Measurements from ENCODE around the gene CYP27B1. TPM values are rescaled to one million over a fixed set of nuclear protein-coding genes. Genes with fewer than 3 reads are reported as not detected.

The CYP27B1 gene, protein sequence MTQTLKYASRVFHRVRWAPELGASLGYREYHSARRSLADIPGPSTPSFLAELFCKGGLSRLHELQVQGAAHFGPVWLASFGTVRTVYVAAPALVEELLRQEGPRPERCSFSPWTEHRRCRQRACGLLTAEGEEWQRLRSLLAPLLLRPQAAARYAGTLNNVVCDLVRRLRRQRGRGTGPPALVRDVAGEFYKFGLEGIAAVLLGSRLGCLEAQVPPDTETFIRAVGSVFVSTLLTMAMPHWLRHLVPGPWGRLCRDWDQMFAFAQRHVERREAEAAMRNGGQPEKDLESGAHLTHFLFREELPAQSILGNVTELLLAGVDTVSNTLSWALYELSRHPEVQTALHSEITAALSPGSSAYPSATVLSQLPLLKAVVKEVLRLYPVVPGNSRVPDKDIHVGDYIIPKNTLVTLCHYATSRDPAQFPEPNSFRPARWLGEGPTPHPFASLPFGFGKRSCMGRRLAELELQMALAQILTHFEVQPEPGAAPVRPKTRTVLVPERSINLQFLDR
- 1 to 10 TPM; 2.3 to 2.6 TPM for total RNA-seq

DNA sequence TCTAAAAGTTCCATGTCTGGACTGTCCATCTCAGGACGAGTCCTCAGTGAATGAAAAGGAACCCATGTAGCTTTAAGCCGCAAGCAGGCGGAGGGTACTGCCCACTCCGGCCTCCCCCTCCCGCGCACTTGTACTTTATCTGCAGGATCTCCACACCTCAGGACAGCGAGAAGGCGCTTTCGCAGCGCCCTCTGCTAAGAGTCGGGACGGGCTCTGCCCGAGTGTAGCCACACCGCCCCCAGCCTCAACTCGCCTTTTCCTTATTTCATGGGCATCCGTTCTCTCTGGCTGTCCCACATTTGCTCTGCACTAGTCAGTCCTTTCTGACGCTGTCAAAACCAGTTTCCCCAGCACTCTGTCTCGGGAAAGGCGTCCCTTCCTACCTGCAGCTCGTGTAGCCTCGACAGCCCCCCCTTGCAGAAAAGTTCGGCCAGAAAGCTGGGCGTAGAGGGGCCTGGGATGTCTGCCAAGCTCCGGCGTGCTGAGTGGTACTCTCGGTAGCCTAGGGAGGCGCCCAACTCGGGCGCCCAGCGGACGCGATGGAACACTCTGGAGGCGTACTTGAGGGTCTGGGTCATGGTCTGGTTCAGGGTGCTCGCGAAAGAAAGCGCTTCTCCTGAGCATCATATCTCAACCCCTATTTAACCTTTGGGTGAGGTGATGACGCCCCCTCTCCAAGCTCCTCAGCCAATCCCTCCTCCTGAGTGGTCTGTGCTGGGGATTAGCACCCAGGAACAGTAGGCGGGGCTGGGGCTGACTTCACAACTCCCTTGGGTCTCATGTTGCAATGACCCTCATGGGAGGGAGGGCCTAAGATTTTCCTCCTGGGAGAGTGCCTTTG is at the start of gene CYP27B1:
Gene CYP27B1 (minus strand): TSS at position 615 of the 841 bp plus-strand sequence. CDS start 37 bp downstream, at position 578.
- Mint-ChIP-seq H3K27me3 (ENCODE audit: low read depth) (peaks cover 12% of the 10 kb centered on the region), H3K27ac (no peak within 1 kb of the TSS), H3K4me1 (ENCODE audit: low read depth) (peaks cover 40% of the 10 kb centered on the region), H3K36me3 (ENCODE audit: low read depth) (peaks cover 20% of the 10 kb centered on the region), H3K4me3 (peak within 1 kb of the TSS; percentile 83), H3K9me3 (ENCODE audit: insufficient read depth) (no peaks in the 10 kb centered on the region)
- DNase-seq (no peak), ATAC-seq (no peak)
- CTCF ChIA-PET: interaction anchor here (0.8 to 5.4 kb wide), 8 partner anchors 10 to 138 kb away, joined by 3 to 72 read pairs (median 4); partner anchors contain the start of genes MARCHF9 and TSFM
- POLR2A ChIA-PET: interaction anchor here (0.6 to 1.8 kb wide), 5 partner anchors 10 to 150 kb away, joined by 3 to 5 read pairs (median 4); partner anchors contain the start of gene TSFM

- peaks cover 14% of the 10 kb centered on the region for H3K36me3 Mint-ChIP-seq (ENCODE audit: low read depth)
- no peak for ATAC-seq
- H3K27ac Mint-ChIP-seq: peak overlapping the region; percentile 20
- POLR2A ChIA-PET: no interaction called here
- no peaks in the 10 kb centered on the region for H3K27me3 Mint-ChIP-seq (ENCODE audit: low read depth)
- CTCF ChIA-PET: interaction anchor here (2.6 to 7.4 kb wide), 2 partner anchors 13 to 88 kb away, joined by 14 to 38 read pairs; no protein-coding TSS in a partner anchor
- no peaks in the 10 kb centered on the region for H3K9me3 Mint-ChIP-seq (ENCODE audit: insufficient read depth)
- no peak overlapping the region for H3K4me3 Mint-ChIP-seq
- H3K4me1 Mint-ChIP-seq (ENCODE audit: low read depth): no peaks in the 10 kb centered on the region
- DNase-seq: no peak
Observed at GRCh38 chr12:57816001-57816854, 49.4 kb upstream of the CYP27B1 start.

DNA sequence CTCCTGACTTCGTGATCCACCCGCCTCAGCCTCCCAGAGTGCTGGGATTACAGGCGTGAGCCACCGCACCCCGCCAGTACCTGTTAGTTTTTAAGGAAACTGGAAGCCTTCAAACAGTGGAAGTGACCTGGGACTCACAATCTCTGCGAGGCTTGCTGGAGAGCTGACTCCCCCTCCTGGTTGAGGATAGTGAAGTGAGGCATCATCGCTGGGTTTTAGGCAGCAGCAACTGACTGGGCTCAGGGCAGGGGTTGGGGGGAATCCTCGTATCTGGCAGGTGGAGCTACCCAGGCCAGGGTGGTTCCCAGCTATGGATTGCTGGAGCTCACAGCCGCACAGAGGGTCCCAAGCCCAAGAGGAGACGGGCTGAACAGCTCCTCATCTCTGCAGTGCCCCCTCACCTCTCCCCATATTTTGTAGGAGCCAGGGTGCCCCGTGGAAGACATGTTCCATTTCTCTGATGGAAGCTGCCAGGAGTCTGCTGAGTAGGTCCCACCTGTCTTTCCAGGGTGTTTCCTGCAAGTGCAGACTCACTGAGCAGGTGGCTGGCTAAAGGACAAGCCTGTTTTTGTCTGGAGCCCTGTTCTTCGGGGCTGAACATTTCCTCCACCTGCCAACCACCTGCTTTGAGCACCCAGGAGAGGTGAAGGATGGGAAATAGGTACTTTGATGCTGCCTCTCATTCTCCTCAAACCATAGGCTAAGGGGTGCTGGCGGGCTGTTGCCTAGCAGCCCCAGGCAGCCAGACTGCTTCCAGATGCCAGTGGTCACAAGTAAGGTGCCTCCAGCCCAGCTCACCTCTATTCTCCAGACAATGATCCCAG is 48.5 kb upstream of the CYP27B1 start:
- Mint-ChIP-seq H3K27ac (peak overlapping the region; percentile 20), H3K9me3 (ENCODE audit: insufficient read depth) (no peaks in the 10 kb centered on the region), H3K4me3 (no peak overlapping the region), H3K27me3 (ENCODE audit: low read depth) (no peaks in the 10 kb centered on the region), H3K36me3 (ENCODE audit: low read depth) (peaks cover 8% of the 10 kb centered on the region), H3K4me1 (ENCODE audit: low read depth) (no peaks in the 10 kb centered on the region)
- ChIA-PET CTCF (interaction anchor here (7.4 kb wide), 1 partner anchor 12 kb away, joined by 38 read pairs; no protein-coding TSS in a partner anchor), POLR2A (interaction anchor here (0.6 kb wide), 1 partner anchor 89 kb away, joined by 3 read pairs; no protein-coding TSS in a partner anchor)
- ATAC-seq (no peak), DNase-seq (no peak)

- Mint-ChIP-seq H3K36me3 (ENCODE audit: low read depth) (peaks cover 8% of the 10 kb centered on the region), H3K9me3 (ENCODE audit: insufficient read depth) (no peaks in the 10 kb centered on the region), H3K4me1 (ENCODE audit: low read depth) (no peaks in the 10 kb centered on the region), H3K27me3 (ENCODE audit: low read depth) (no peaks in the 10 kb centered on the region), H3K27ac (no peak overlapping the region), H3K4me3 (no peak overlapping the region)
- ChIA-PET CTCF (interaction anchor here (1.7 to 7.4 kb wide), 2 partner anchors 11 to 31 kb away, joined by 6 to 38 read pairs; partner anchors contain the start of gene TSFM), POLR2A (no interaction called here)
- DNase-seq (no peak), ATAC-seq (no peak)
Observed at GRCh38 chr12:57813971-57814772, 47.3 kb upstream of the CYP27B1 start.

DNA sequence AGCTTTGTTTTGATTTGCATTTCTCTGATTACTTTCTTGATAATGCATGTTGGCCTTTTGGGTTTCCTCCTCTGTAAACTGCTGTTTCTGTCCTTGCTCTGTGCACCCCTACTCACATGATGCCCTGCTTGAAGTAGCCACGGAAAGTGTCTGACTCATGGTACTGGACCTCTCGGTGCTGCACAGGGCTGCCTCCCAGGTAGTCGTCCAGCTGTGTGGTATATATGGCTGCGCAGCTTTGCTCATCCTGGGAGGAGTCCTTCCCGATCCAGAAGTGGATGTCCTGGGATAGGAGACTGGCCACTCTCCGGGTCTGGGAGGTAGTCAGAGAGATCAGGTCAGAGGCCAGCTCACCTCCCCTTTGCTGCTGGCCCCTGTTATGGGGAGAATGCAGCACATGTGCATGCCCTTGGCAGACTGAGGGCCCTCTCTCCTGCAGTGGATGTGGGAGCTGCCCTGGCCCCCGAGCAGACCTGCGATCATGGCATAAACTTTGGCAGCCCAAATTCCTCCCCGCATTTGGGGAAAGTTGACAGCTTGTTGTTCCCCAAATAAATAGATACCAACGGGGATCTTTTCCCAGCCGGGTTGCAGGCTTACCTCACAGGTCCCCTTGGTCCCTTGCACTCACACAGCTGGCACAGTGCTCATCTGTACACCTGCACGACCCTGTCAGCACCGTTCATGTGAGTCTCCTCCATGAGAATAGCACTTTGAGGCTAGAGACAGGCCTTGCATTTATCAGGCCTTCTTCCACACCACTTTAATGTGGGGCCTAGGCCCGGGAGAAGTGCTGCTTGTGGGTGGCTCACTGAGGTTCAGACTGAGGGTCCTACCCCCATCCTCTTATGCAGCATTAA is 46.5 kb upstream of the CYP27B1 start:
- ChIA-PET CTCF (interaction anchor here (0.9 to 7.4 kb wide), 3 partner anchors 10 to 92 kb away, joined by 3 to 38 read pairs (median 6); partner anchors contain the start of gene TSFM), POLR2A (no interaction called here)
- Mint-ChIP-seq H3K9me3 (ENCODE audit: insufficient read depth) (no peaks in the 10 kb centered on the region), H3K27me3 (ENCODE audit: low read depth) (no peaks in the 10 kb centered on the region), H3K36me3 (ENCODE audit: low read depth) (no peaks in the 10 kb centered on the region), H3K4me1 (ENCODE audit: low read depth) (no peaks in the 10 kb centered on the region), H3K4me3 (no peak overlapping the region), H3K27ac (no peak overlapping the region)
- ATAC-seq: no peak
- DNase-seq: no peak

DNA sequence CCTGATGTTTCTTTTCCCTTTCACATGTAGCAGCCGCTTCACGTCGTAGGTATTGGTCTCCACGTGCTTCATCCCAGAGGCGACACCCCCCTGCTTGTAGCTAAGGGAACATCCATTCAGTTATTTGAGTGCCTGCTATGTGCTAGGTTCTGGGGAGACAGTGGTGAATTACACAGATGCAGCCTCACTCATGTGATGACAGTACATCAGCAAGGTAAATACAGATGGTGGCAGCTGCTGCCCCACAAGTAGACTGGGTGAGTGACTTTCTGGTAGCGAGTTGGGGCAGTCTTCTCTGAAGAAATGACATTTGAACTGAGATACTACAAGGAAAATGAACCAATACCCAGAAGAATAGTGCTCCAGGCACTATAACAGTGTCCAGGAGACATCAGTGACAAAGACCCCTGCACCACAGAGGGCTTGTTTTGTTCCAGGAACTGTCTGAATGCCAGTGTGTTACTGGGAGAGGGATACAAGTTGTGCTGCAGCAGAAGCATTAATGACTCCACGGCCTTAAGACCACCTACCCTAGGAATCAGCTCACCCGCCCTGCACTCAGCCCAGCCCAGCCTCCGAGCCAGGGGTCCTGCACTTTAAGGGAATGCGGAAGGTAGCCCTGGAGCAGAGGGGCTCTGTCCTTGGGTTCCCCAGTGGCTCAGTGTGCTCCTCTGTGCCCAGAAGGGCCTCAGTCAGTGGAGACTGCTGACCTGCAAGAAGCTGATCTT is 44.3 kb upstream of the CYP27B1 start:
- Mint-ChIP-seq H3K4me1 (ENCODE audit: low read depth) (no peaks in the 10 kb centered on the region), H3K36me3 (ENCODE audit: low read depth) (no peaks in the 10 kb centered on the region), H3K27me3 (ENCODE audit: low read depth) (no peaks in the 10 kb centered on the region), H3K27ac (no peak overlapping the region), H3K9me3 (ENCODE audit: insufficient read depth) (no peaks in the 10 kb centered on the region), H3K4me3 (no peak overlapping the region)
- CTCF ChIA-PET: interaction anchor here (1.4 to 7.4 kb wide), 4 partner anchors 8 to 94 kb away, joined by 3 to 38 read pairs (median 4); no protein-coding TSS in a partner anchor
- ATAC-seq: no peak
- DNase-seq: no peak
- POLR2A ChIA-PET: no interaction called here

GRCh38 chr12:57810450-57810849 is 43.6 kb upstream of the CYP27B1 start:
- Mint-ChIP-seq H3K36me3 (ENCODE audit: low read depth) (no peaks in the 10 kb centered on the region), H3K27ac (no peak overlapping the region)

DNA sequence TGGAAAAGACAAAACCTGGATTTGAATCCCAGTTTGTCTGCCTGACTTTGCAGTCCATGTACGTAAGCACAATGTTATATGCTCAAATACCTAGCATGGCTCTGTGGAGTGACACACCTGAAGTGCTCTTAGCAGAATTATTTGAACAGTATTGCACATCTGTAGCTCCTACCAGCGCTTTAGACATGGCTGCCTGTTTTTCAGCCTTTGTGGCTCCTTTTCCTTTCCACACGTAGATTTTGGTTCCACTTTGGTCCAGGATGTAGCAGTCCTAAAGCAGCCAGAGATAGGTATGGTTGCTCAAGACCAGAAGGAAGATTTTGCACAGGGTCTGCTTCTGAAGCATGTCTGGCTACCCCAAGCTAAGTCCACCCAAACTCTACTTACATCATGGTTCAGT is 42.5 kb upstream of the CYP27B1 start:
- ChIA-PET POLR2A (no interaction called here), CTCF (interaction anchor here (1.1 to 2.1 kb wide), 3 partner anchors 16 to 95 kb away, joined by 4 to 6 read pairs (median 5); no protein-coding TSS in a partner anchor)
- Mint-ChIP-seq H3K9me3 (ENCODE audit: insufficient read depth) (no peaks in the 10 kb centered on the region), H3K27me3 (ENCODE audit: low read depth) (no peaks in the 10 kb centered on the region), H3K4me1 (ENCODE audit: low read depth) (no peaks in the 10 kb centered on the region), H3K36me3 (ENCODE audit: low read depth) (no peaks in the 10 kb centered on the region), H3K4me3 (no peak overlapping the region), H3K27ac (no peak overlapping the region)
- DNase-seq (no peak), ATAC-seq (no peak)

More at GRCh38 chr12:57810450-57810849, 43.6 kb upstream of the CYP27B1 start:
- ChIA-PET POLR2A (no interaction called here), CTCF (interaction anchor here (1.4 to 2.1 kb wide), 3 partner anchors 23 to 94 kb away, joined by 3 to 5 read pairs (median 4); no protein-coding TSS in a partner anchor)
- Mint-ChIP-seq H3K4me1 (ENCODE audit: low read depth) (no peaks in the 10 kb centered on the region), H3K4me3 (no peak overlapping the region), H3K9me3 (ENCODE audit: insufficient read depth) (no peaks in the 10 kb centered on the region), H3K27me3 (ENCODE audit: low read depth) (no peaks in the 10 kb centered on the region)
- DNase-seq: no peak
- no peak for ATAC-seq

GRCh38 chr12:57808351-57808750 is 41.5 kb upstream of the CYP27B1 start:
- no peak for DNase-seq
- Mint-ChIP-seq H3K4me1 (ENCODE audit: low read depth) (no peaks in the 10 kb centered on the region), H3K9me3 (ENCODE audit: insufficient read depth) (no peaks in the 10 kb centered on the region), H3K36me3 (ENCODE audit: low read depth) (no peaks in the 10 kb centered on the region), H3K27ac (no peak overlapping the region), H3K27me3 (ENCODE audit: low read depth) (no peaks in the 10 kb centered on the region), H3K4me3 (no peak overlapping the region)
- CTCF ChIA-PET: interaction anchor here (1.0 to 1.1 kb wide), 2 partner anchors 15 to 97 kb away, joined by 4 to 6 read pairs; no protein-coding TSS in a partner anchor
- ATAC-seq: no peak
- POLR2A ChIA-PET: no interaction called here

All from activated CD8-positive, alpha-beta T cell treated with anti-CD3 and anti-CD28 coated beads, Interleukin-2, amount 10 ng/mL, durations not matched to agents 7 days and 5 days (primary cell).